OCI-LY1 (cell line): ENCODE measurements around the gene RPL36AL.

Experiments
- H2AFZ ChIP-seq: fragments of 200-600 bp; sonication (generic), shearing (Covaris generic); 2 replicates; pipeline ENCODE4 v1.6.0; 2014; ENCODE audit warnings: antibody characterized with exemption, mild to moderate bottlenecking, low read length
- H3F3A ChIP-seq: fragments of 200-600 bp; sonication (generic), shearing (Covaris generic); 2 replicates; pipeline ENCODE4 v1.6.0; 2014; ENCODE audit warnings: mild to moderate bottlenecking, antibody characterized with exemption, low read length, moderate library complexity; ENCODE audit not compliant: insufficient read depth
- H3K27ac ChIP-seq: fragments of 200-600 bp; sonication (generic); 2 replicates; pipeline ENCODE4 v1.5.1; 2014; ENCODE audit warnings: low read length, mixed run types, mild to moderate bottlenecking, low read depth; ENCODE audit not compliant: poor library complexity, severe bottlenecking
- H3K27me3 ChIP-seq: fragments of 200-600 bp; sonication (generic); 2 replicates; pipeline ENCODE4 v1.6.0; 2014; ENCODE audit warnings: antibody characterized with exemption, mild to moderate bottlenecking, low read length, moderate library complexity; ENCODE audit not compliant: insufficient read depth
- H3K36me3 ChIP-seq: fragments of 200-600 bp; sonication (generic); 2 replicates; pipeline ENCODE4 v1.6.1; 2014; ENCODE audit warnings: mild to moderate bottlenecking, antibody characterized with exemption, low read length, moderate library complexity, mixed read lengths; ENCODE audit not compliant: insufficient read depth
- H3K4me1 ChIP-seq: fragments of 200-600 bp; sonication (generic); 2 replicates; pipeline ENCODE4 v1.5.1; 2014; ENCODE audit warnings: mild to moderate bottlenecking, low read length, moderate library complexity; ENCODE audit not compliant: insufficient read depth, severe bottlenecking
- H3K4me2 ChIP-seq: fragments of 200-600 bp; sonication (generic), shearing (Covaris generic); 2 replicates; pipeline ENCODE4 v1.6.1; 2014; ENCODE audit warnings: low read length
- H3K4me3 ChIP-seq: fragments of 200-600 bp; sonication (generic); 2 replicates; pipeline ENCODE4 v1.5.1; 2014; ENCODE audit warnings: low read length, low read depth, mild to moderate bottlenecking, mixed read lengths; ENCODE audit not compliant: poor library complexity, severe bottlenecking
- H3K79me2 ChIP-seq: fragments of 200-600 bp; shearing (Covaris generic); 2 replicates; pipeline ENCODE4 v1.6.1; 2016; ENCODE audit warnings: mixed run types, low read length, mixed read lengths; ENCODE audit not compliant: insufficient read depth
- H3K9ac ChIP-seq: fragments of 200-600 bp; sonication (generic), shearing (Covaris generic); 2 replicates; pipeline ENCODE4 v1.6.1; 2014; ENCODE audit warnings: mild to moderate bottlenecking, low read length, mixed read lengths
- H3K9me2 ChIP-seq: fragments of 200-600 bp; sonication (generic), shearing (Covaris generic); 2 replicates; pipeline ENCODE4 v1.6.1; 2014; ENCODE audit warnings: low read depth, mild to moderate bottlenecking, low read length, mixed read lengths
- H3K9me3 ChIP-seq: fragments of 200-600 bp; shearing (Covaris generic); 2 replicates; pipeline ENCODE4 v1.6.1; 2014; ENCODE audit warnings: low read length, mixed read lengths
- H4K20me1 ChIP-seq: fragments of 200-600 bp; sonication (generic), shearing (Covaris generic); 2 replicates; pipeline ENCODE4 v1.6.0; 2016; ENCODE audit warnings: mild to moderate bottlenecking, low read length; ENCODE audit not compliant: insufficient read depth
- CTCF ChIP-seq: fragments of 200-600 bp; sonication (generic), shearing (Covaris generic); IDR thresholded peaks from 2 replicates; pipeline ENCODE4 v1.5.1; 2017; ENCODE audit warnings: mild to moderate bottlenecking, antibody characterized with exemption, low read length, moderate library complexity, mixed read lengths
- EZH2 ChIP-seq: fragments of 200-600 bp; sonication (generic), shearing (Covaris generic); IDR thresholded peaks from 2 replicates; pipeline ENCODE4 v1.8.0; 2017; ENCODE audit warnings: borderline replicate concordance, mixed run types, mild to moderate bottlenecking, antibody characterized with exemption, low read length, moderate library complexity, mixed read lengths

Gene RPL36AL

GRCh38 chr14:49578141-49578540 lies 42.3 kb downstream of the RPL36AL start:
- no peak for TF ChIP-seq EZH2
- no peak for TF ChIP-seq CTCF
- no peaks in the 10 kb centered on the region for H4K20me1 ChIP-seq
- H3K27me3 ChIP-seq: no peaks in the 10 kb centered on the region
- peaks cover 5% of the 10 kb centered on the region for H3K4me1 ChIP-seq
- no peaks in the 10 kb centered on the region for H3K9me3 ChIP-seq
- H3K4me2 ChIP-seq: no peak overlapping the region
- peaks cover 26% of the 10 kb centered on the region for H3K79me2 ChIP-seq
- H3F3A ChIP-seq: no peaks in the 10 kb centered on the region
- peaks cover 83% of the 10 kb centered on the region for H3K36me3 ChIP-seq
- H3K4me3 ChIP-seq: no peak overlapping the region
- H3K27ac ChIP-seq: no peak overlapping the region
- H3K9me2 ChIP-seq: no peaks in the 10 kb centered on the region
- H2AFZ ChIP-seq: no peak overlapping the region
- H3K9ac ChIP-seq: no peak overlapping the region

- Histone ChIP-seq H3K36me3 (peaks cover 55% of the 10 kb centered on the region), H3K27ac (no peak overlapping the region)
These were observed 46.4 kb downstream of the RPL36AL start for GRCh38 chr14:49574038-49574437.

GRCh38 chr14:49569281-49569680 lies 51.1 kb downstream of the RPL36AL start:
- TF ChIP-seq CTCF (no peak), EZH2 (no peak)
- Histone ChIP-seq H3F3A (no peaks in the 10 kb centered on the region), H3K79me2 (no peaks in the 10 kb centered on the region), H3K9ac (no peak overlapping the region), H3K27ac (no peak overlapping the region), H3K9me3 (no peaks in the 10 kb centered on the region), H3K27me3 (no peaks in the 10 kb centered on the region), H4K20me1 (no peaks in the 10 kb centered on the region), H2AFZ (no peak overlapping the region), H3K4me3 (no peak overlapping the region), H3K9me2 (no peaks in the 10 kb centered on the region), H3K36me3 (peaks cover 16% of the 10 kb centered on the region), H3K4me1 (no peaks in the 10 kb centered on the region), H3K4me2 (no peak overlapping the region)

More at GRCh38 chr14:49574038-49574437, 46.4 kb downstream of the RPL36AL start:
- Histone ChIP-seq H2AFZ (no peak overlapping the region), H4K20me1 (no peaks in the 10 kb centered on the region), H3K79me2 (no peaks in the 10 kb centered on the region), H3F3A (no peaks in the 10 kb centered on the region), H3K9ac (no peak overlapping the region), H3K9me2 (no peaks in the 10 kb centered on the region), H3K9me3 (no peaks in the 10 kb centered on the region), H3K4me1 (no peaks in the 10 kb centered on the region), H3K4me2 (no peak overlapping the region), H3K27me3 (no peaks in the 10 kb centered on the region), H3K4me3 (no peak overlapping the region)
- no peak for TF ChIP-seq EZH2
- no peak for TF ChIP-seq CTCF
